ENCODE measurements around the gene RGS7BP. TPM values are rescaled to one million over a fixed set of nuclear protein-coding genes. Genes with fewer than 3 reads are reported as not detected.

Gene RGS7BP
- total RNA-seq, 1 experiment from 2014 or later = 5.1 TPM

GRCh38 chr5:64532657-64533056 lies 26.8 kb downstream of the RGS7BP start:
- ChIA-PET POLR2A (no interaction called here), CTCF (interaction anchor here (1.0 kb wide), 1 partner anchor 79 kb away, joined by 3 read pairs; no protein-coding TSS in a partner anchor)
- ATAC-seq = peak; percentile 75
- H3K27ac Mint-ChIP-seq = no peak overlapping the region
- peaks cover 5% of the 10 kb centered on the region for H3K4me1 Mint-ChIP-seq
- TF ChIP-seq ZNF532 (CRISPR knock-in tag; IDR thresholded peaks at IDR 0.05; ENCODE audit: borderline replicate concordance) = no peak
- no peak for TF ChIP-seq ZNF317 (CRISPR knock-in tag; IDR thresholded peaks at IDR 0.05; ENCODE audit: borderline replicate concordance, low read depth)
- TF ChIP-seq TEAD1 (CRISPR knock-in tag; IDR thresholded peaks at IDR 0.05) = no peak
- TF ChIP-seq SMAD3 (CRISPR knock-in tag; IDR thresholded peaks at IDR 0.05; ENCODE audit: borderline replicate concordance) = no peak
- no peak for TF ChIP-seq OVOL2 (CRISPR knock-in tag; IDR thresholded peaks at IDR 0.05; ENCODE audit: borderline replicate concordance)
- TF ChIP-seq PREB (CRISPR knock-in tag; IDR thresholded peaks at IDR 0.05; ENCODE audit: borderline replicate concordance) = no peak
- TF ChIP-seq TEAD4 (CRISPR knock-in tag; IDR thresholded peaks at IDR 0.05) = no peak
- no peak for DNase-seq (ENCODE audit: low spot score)
- no peaks in the 10 kb centered on the region for H3K36me3 Mint-ChIP-seq
- H3K4me3 Mint-ChIP-seq = no peak overlapping the region
- H3K9me3 Mint-ChIP-seq = no peaks in the 10 kb centered on the region
- no peaks in the 10 kb centered on the region; the same call in 1 of the 2 replicates for H3K27me3 Mint-ChIP-seq (ENCODE audit: low read depth)

GRCh38 chr5:64534033-64534432 lies 28.2 kb downstream of the RGS7BP start:
- DNase-seq (ENCODE audit: low spot score) = no peak
- Mint-ChIP-seq H3K4me3 (no peak overlapping the region), H3K36me3 (no peaks in the 10 kb centered on the region), H3K9me3 (no peaks in the 10 kb centered on the region), H3K4me1 (peaks cover 5% of the 10 kb centered on the region), H3K27me3 (ENCODE audit: low read depth) (no peaks in the 10 kb centered on the region), H3K27ac (no peak overlapping the region)
- no peak for ATAC-seq
- CTCF ChIA-PET = no interaction called here
- TF ChIP-seq GABPB1 (CRISPR knock-in tag; IDR thresholded peaks at IDR 0.05) (no peak), ATF2 (CRISPR knock-in tag; IDR thresholded peaks at IDR 0.05; ENCODE audit: borderline replicate concordance, low read depth) (no peak), E2F1 (CRISPR knock-in tag; IDR thresholded peaks at IDR 0.05) (no peak), FOXK1 (CRISPR knock-in tag; IDR thresholded peaks at IDR 0.05) (no peak), ZNF232 (CRISPR knock-in tag; IDR thresholded peaks at IDR 0.05) (no peak), ZNF532 (CRISPR knock-in tag; IDR thresholded peaks at IDR 0.05; ENCODE audit: borderline replicate concordance) (no peak), HMGXB4 (CRISPR knock-in tag; IDR thresholded peaks at IDR 0.05) (no peak), ZBTB21 (CRISPR knock-in tag; IDR thresholded peaks at IDR 0.05; ENCODE audit: borderline replicate concordance) (no peak)
- POLR2A ChIA-PET = no interaction called here

All from WTC11 (cell line).